ENCODE data around the gene ANKRD39. TPM values are rescaled to one million over a fixed set of nuclear protein-coding genes. Genes with fewer than 3 reads are reported as not detected.

The ANKRD39 gene
- total and polyA plus RNA-seq, 2 of the 8 experiments (the other 6 are each of a cell fraction or from before 2014, with no cell fraction given) = 18.5 to 21.3 TPM

- WGBS, 2 experiments (ENCODE audit: extremely low coverage in 1 of 2, insufficient coverage in 1 of 2, insufficient read length in 1 of 2, insufficient replicate concordance in 2 of 2, low coverage in 1 of 2, low lambda C conversion rate in 2 of 2, missing lambda C conversion rate in 1 of 2) = 99% methylated on average over 7 of the region's 8 CpGs; no CpG with 5 or more reads in 1 of the 2 experiments
- no peak overlapping the region for H3K4me3 ChIP-seq (ENCODE audit: extremely low read depth in 1 of 4, insufficient read depth in 2 of 4, low read depth in 3 of 4, low read length in 4 of 4)
- no peak overlapping the region for H2AK5ac ChIP-seq (ENCODE audit: low read depth, low read length)
- H2AFZ ChIP-seq (ENCODE audit: low read length) = no peak overlapping the region
- no peaks in the 10 kb centered on the region; a peak in 2 of 7 replicates for H3K4me1 ChIP-seq (replicated peaks in 1 of 4; ENCODE audit: control insufficient read depth in 3 of 4, insufficient read depth in 4 of 4, low read length in 3 of 4)
- H3K14ac ChIP-seq (ENCODE audit: insufficient read length) = no peak overlapping the region
- TF ChIP-seq ATF2 (IDR thresholded peaks at IDR 0.05; ENCODE audit: low read length) (no peak), RAD21 (IDR thresholded peaks at IDR 0.05 in 1 of 2, conservative IDR thresholded peaks at IDR 0.05 in 1 of 2; ENCODE audit: low read depth in 2 of 2, low read length in 2 of 2) (no peak), BRCA1 (IDR thresholded peaks at IDR 0.05; ENCODE audit: low read depth, low read length) (no peak), CTCF (IDR thresholded peaks at IDR 0.05; ENCODE audit: control extremely low read depth in 1 of 3, insufficient read depth in 1 of 3, low read depth in 1 of 3, low read length in 3 of 3) (no peak), RXRA (IDR thresholded peaks at IDR 0.05; ENCODE audit: insufficient read depth, low read depth, low read length) (no peak), CTBP2 (IDR thresholded peaks at IDR 0.05; ENCODE audit: borderline replicate concordance, insufficient read depth, insufficient read length, low read length) (no peak), HDAC2 (IDR thresholded peaks at IDR 0.05; ENCODE audit: borderline replicate concordance in 1 of 2, low read depth in 2 of 2, low read length in 2 of 2) (no peak)
- ChIA-PET CTCF (ENCODE audit: partially characterized antibody) (interaction anchor here (0.9 to 5.0 kb wide), 15 partner anchors 10 to 249 kb away, joined by 3 to 46 read pairs (median 7); partner anchors contain the start of gene CNNM4), POLR2A (ENCODE audit: partially characterized antibody) (interaction anchor here (0.6 to 1.8 kb wide), 4 partner anchors 10 to 209 kb away, joined by 3 to 6 read pairs (median 4); no protein-coding TSS in a partner anchor)
- no peak overlapping the region for H2BK120ac ChIP-seq (replicated peaks; ENCODE audit: low read depth, low read length)
- no peak overlapping the region for H4K91ac ChIP-seq (replicated peaks; ENCODE audit: insufficient read length, low read length)
- peak overlapping the region; percentile 71 for H4K8ac ChIP-seq (ENCODE audit: extremely low read depth, insufficient read depth, low read length)
- peaks cover 0 to 6% (median 5%) of the 10 kb centered on the region in 4 experiments; a peak in 3 of 8 replicates for H3K36me3 ChIP-seq (ENCODE audit: control insufficient read depth in 2 of 4, insufficient read depth in 4 of 4, low read length in 3 of 4)
- peaks cover 0 to 5% of the 10 kb centered on the region in 2 experiments for H4K20me1 ChIP-seq (replicated peaks in 1 of 2; ENCODE audit: control insufficient read depth in 1 of 2, insufficient read depth in 2 of 2, low read length in 2 of 2)
- no peaks in the 10 kb centered on the region for H3K27me3 ChIP-seq (replicated peaks in 1 of 4; ENCODE audit: control insufficient read depth in 3 of 4, extremely low read depth in 1 of 4, insufficient read depth in 3 of 4, low read length in 3 of 4)
- no peak overlapping the region for H3K18ac ChIP-seq (ENCODE audit: extremely low read depth, low read length)
- no peak overlapping the region for H3K27ac ChIP-seq (ENCODE audit: low read depth, low read length)
- no peaks in the 10 kb centered on the region for H3K9me3 ChIP-seq (ENCODE audit: insufficient read depth in 2 of 2, low read depth in 1 of 2, low read length in 1 of 2)
- H2BK5ac ChIP-seq (ENCODE audit: low read depth, low read length) = no peak overlapping the region
- H3K23me2 ChIP-seq (ENCODE audit: low read depth, low read length) = peaks cover 7% of the 10 kb centered on the region; the same call in 1 of the 2 replicates
- H3K56ac ChIP-seq (replicated peaks; ENCODE audit: insufficient read length, low read depth, low read length) = no peak overlapping the region
- FAIRE-seq (no peak), DNase-seq (ENCODE audit: low read depth in 1 of 2, low spot score in 2 of 2) (no peak)
- no peak overlapping the region for H2BK20ac ChIP-seq (ENCODE audit: low read length)
- H3K23ac ChIP-seq (ENCODE audit: insufficient read length) = no peak overlapping the region
- no peak overlapping the region for H3K9ac ChIP-seq (replicated peaks in 1 of 4; ENCODE audit: extremely low read depth in 1 of 4, low read depth in 3 of 4, low read length in 3 of 4)
- no peak overlapping the region for H3K4ac ChIP-seq (replicated peaks; ENCODE audit: insufficient read length, low read depth, low read length)
- no peak overlapping the region for H3K4me2 ChIP-seq (ENCODE audit: insufficient read depth in 1 of 2, low read depth in 2 of 2, low read length in 2 of 2)
- H2BK15ac ChIP-seq (ENCODE audit: low read length) = no peak overlapping the region
- no peak overlapping the region for H2BK12ac ChIP-seq (ENCODE audit: low read depth, low read length)
- H4K5ac ChIP-seq (ENCODE audit: insufficient read length, low read depth, low read length) = no peak overlapping the region
- no peaks in the 10 kb centered on the region for H3K79me2 ChIP-seq (ENCODE audit: control insufficient read depth in 1 of 2, insufficient read depth in 2 of 2, low read length in 2 of 2)
- H3K79me1 ChIP-seq (ENCODE audit: low read depth, low read length) = no peaks in the 10 kb centered on the region
Measured at GRCh38 chr2:96799623-96799935, 58.2 kb downstream of the ANKRD39 start.

Data from H1 (cell line).